ENCODE measurements around the gene PIP5K1B.

DNA sequence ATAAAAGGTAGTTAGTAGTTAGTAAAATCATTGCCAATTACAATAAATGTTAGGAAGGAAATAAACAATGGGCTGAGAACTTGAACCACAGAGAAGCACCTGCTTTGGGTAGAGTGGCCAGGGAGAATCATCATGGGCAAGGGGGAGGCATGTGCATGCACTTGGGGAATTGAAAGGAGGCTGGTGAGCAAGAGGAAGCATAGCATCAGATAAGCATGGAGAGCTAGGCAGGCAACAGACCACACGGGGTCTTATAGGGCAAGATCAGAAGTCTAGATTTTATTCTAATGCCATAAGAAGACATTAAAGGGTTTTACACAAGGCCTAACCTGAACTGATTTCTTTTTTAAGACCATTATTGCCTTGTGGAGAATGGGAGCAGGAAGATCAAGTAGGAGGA, 93.4 kb downstream of the PIP5K1B start:
- no peak for TF ChIP-seq EZH2 (IDR thresholded peaks at IDR 0.05; ENCODE audit: low read length)
- TF ChIP-seq, protein P1, sequence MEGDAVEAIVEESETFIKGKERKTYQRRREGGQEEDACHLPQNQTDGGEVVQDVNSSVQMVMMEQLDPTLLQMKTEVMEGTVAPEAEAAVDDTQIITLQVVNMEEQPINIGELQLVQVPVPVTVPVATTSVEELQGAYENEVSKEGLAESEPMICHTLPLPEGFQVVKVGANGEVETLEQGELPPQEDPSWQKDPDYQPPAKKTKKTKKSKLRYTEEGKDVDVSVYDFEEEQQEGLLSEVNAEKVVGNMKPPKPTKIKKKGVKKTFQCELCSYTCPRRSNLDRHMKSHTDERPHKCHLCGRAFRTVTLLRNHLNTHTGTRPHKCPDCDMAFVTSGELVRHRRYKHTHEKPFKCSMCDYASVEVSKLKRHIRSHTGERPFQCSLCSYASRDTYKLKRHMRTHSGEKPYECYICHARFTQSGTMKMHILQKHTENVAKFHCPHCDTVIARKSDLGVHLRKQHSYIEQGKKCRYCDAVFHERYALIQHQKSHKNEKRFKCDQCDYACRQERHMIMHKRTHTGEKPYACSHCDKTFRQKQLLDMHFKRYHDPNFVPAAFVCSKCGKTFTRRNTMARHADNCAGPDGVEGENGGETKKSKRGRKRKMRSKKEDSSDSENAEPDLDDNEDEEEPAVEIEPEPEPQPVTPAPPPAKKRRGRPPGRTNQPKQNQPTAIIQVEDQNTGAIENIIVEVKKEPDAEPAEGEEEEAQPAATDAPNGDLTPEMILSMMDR (optimal IDR thresholded peaks at IDR 0.05 in 1 of 3, IDR thresholded peaks at IDR 0.05 in 1 of 3, conservative IDR thresholded peaks at IDR 0.05 in 1 of 3; ENCODE audit: extremely low read depth in 1 of 3, insufficient read depth in 2 of 3, low read length in 3 of 3), result no peak
